Left ventricle myocardium inferior (tissue), 1 donor: ENCODE results near the gene VARS1. TPM values are rescaled to one million over a fixed set of nuclear protein-coding genes. Genes with fewer than 3 reads are reported as not detected.
"Not testable (repeated sequence)": the region's sequence is repeated elsewhere in the genome, so short reads cannot be mapped to it uniquely, and the experiment has no call there.

ENCODE experiments used
- DNase-seq: peaks from one replicate; pipeline ENCODE4 v3.0.0-alpha.2; 2020
- H3K27ac ChIP-seq: fragments of 200-600 bp; replicated peaks from 2 replicates; pipeline ENCODE4 v1.8.0; 2021
- H3K27me3 ChIP-seq: fragments of 200-600 bp; 2 replicates; pipeline ENCODE4 v1.8.0; 2021; ENCODE audit warnings: low read depth
- H3K36me3 ChIP-seq: fragments of 200-600 bp; 2 replicates; pipeline ENCODE4 v1.8.0; 2021
- H3K4me1 ChIP-seq: fragments of 200-600 bp; 2 replicates; pipeline ENCODE4 v1.8.0; 2021
- H3K4me3 ChIP-seq: fragments of 200-600 bp; 2 replicates; pipeline ENCODE4 v1.8.0; 2021; ENCODE audit warnings: mild to moderate bottlenecking, moderate library complexity
- H3K9me3 ChIP-seq: fragments of 200-600 bp; replicated peaks from 2 replicates; pipeline ENCODE4 v1.8.0; 2021
- intact Hi-C: fragments of 100-400 bp; cut with micrococcal nuclease; formaldehyde crosslinking; loops from one replicate; pipeline ENCODE4 v1.11.0; 2022
- long read RNA-seq: library from polyadenylated mRNA; unstranded; transcript quantifications from one replicate; pipeline ENCODE4 v2.0.0, GENCODE V29; 2021
- total RNA-seq: library from RNA; stranded (reverse); fragmentation: NEBNext Ultra II Directional; extraction: Animal tissue kit (Norgen Biotek cat#: 25700); gene quantifications from one replicate; pipeline ENCODE4 v1.2.1, GENCODE V29; 2021
- TF ChIP-seq, protein P1 (sequence below): fragments of 200-600 bp; IDR thresholded peaks from 2 replicates; pipeline ENCODE4 v1.8.0; 2021; ENCODE audit warnings: antibody characterized with exemption, mild to moderate bottlenecking, borderline replicate concordance
- donor health status: DM: no; HTN: yes; CAD: no; lungs with severe emphysema.

VARS1 gene
- total RNA-seq: 20.0 TPM
- long read RNA-seq, full-length matches to known transcripts: 14 of 80 reads
- long read RNA-seq, partial matches to known transcripts: 54 of 80 reads
- long read RNA-seq, other reads (novel, unspliced or antisense): 12 of 80 reads

GRCh38 chr6:31795616-31796298 lies at the start of gene VARS1:
Gene VARS1 (minus strand): TSS chr6:31795752. CDS start chr6:31795217, 535 bp downstream.
- TF ChIP-seq, protein P1, sequence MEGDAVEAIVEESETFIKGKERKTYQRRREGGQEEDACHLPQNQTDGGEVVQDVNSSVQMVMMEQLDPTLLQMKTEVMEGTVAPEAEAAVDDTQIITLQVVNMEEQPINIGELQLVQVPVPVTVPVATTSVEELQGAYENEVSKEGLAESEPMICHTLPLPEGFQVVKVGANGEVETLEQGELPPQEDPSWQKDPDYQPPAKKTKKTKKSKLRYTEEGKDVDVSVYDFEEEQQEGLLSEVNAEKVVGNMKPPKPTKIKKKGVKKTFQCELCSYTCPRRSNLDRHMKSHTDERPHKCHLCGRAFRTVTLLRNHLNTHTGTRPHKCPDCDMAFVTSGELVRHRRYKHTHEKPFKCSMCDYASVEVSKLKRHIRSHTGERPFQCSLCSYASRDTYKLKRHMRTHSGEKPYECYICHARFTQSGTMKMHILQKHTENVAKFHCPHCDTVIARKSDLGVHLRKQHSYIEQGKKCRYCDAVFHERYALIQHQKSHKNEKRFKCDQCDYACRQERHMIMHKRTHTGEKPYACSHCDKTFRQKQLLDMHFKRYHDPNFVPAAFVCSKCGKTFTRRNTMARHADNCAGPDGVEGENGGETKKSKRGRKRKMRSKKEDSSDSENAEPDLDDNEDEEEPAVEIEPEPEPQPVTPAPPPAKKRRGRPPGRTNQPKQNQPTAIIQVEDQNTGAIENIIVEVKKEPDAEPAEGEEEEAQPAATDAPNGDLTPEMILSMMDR: peak; percentile 90
- H3K9me3 ChIP-seq: no peaks in the 10 kb centered on the region
- intact Hi-C loops: no loop called here
- peaks cover 20% of the 10 kb centered on the region for H3K36me3 ChIP-seq
- H3K4me1 ChIP-seq: peaks cover 21% of the 10 kb centered on the region
- peak within 1 kb of the TSS; percentile 99 for H3K4me3 ChIP-seq
- peak within 1 kb of the TSS; percentile 99 for H3K27ac ChIP-seq
- no peaks in the 10 kb centered on the region for H3K27me3 ChIP-seq
- peak; percentile 94 for DNase-seq

- TF ChIP-seq, protein P1: no peak
- Histone ChIP-seq H3K36me3 (peaks cover 21% of the 10 kb centered on the region), H3K27ac (no peak overlapping the region), H3K9me3 (no peaks in the 10 kb centered on the region), H3K27me3 (no peaks in the 10 kb centered on the region), H3K4me3 (no peak overlapping the region), H3K4me1 (no peaks in the 10 kb centered on the region)
- intact Hi-C loops: no loop called here
- DNase-seq: no peak
Observed at GRCh38 chr6:31844507-31844906, 49.0 kb upstream of the VARS1 start.

GRCh38 chr6:31842053-31842452 lies 46.5 kb upstream of the VARS1 start:
- no peak overlapping the region for H3K27ac ChIP-seq
- intact Hi-C loops: no loop called here
- TF ChIP-seq, protein P1: no peak
- H3K36me3 ChIP-seq: peaks cover 46% of the 10 kb centered on the region
- no peaks in the 10 kb centered on the region for H3K27me3 ChIP-seq
- DNase-seq: no peak
- H3K9me3 ChIP-seq: no peaks in the 10 kb centered on the region
- peaks cover 20% of the 10 kb centered on the region for H3K4me1 ChIP-seq
- H3K4me3 ChIP-seq: no peak overlapping the region

DNA sequence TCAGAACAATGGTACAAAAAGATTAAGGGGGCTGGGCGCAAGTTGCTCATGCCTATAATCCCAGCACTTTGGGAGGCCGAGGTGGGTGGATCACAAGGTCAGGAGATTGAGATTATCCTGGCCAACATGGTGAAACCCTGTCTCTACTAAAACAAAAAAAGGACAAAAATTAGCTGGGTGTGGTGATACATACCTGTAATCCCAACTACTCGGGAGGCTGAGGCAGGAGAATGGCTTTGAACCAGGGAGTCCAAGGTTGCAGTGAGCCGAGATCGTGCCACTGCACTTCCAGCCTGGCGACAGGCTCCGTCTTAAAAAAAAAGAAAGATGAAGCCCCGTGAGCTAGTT lies 44.2 kb upstream of the VARS1 start:
- H3K27ac ChIP-seq, H3K9me3 ChIP-seq, DNase-seq, H3K27me3 ChIP-seq, H3K4me3 ChIP-seq, intact Hi-C loops: not testable (repeated sequence)
- Histone ChIP-seq H3K4me1 (peaks cover 43% of the 10 kb centered on the region), H3K36me3 (peaks cover 51% of the 10 kb centered on the region)

DNA sequence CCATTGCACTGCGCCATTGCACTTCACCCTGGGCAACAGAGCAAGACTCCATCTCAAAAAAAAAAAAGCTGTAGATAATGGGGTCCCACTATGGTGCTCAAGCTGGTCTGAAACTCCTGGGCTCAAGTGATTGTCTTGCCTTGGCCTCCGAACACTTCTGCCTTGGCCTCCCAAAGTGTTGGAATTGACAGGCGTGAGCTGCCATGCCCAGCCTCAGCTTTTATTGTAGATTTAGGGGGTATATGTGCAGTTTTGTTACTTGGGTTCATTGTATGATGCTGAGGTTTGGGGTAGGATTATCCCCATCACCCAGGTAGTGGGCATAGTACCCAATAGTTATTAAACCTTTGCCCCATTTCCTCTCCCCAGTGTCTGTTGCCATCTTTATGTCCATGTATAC lies 43.4 kb upstream of the VARS1 start:
- intact Hi-C loops: no loop called here
- Histone ChIP-seq H3K27me3 (no peaks in the 10 kb centered on the region), H3K9me3 (no peaks in the 10 kb centered on the region), H3K4me3 (no peak overlapping the region), H3K27ac (no peak overlapping the region), H3K36me3 (peaks cover 51% of the 10 kb centered on the region), H3K4me1 (peaks cover 47% of the 10 kb centered on the region)
- no peak for DNase-seq
- TF ChIP-seq, protein P1: no peak

DNA sequence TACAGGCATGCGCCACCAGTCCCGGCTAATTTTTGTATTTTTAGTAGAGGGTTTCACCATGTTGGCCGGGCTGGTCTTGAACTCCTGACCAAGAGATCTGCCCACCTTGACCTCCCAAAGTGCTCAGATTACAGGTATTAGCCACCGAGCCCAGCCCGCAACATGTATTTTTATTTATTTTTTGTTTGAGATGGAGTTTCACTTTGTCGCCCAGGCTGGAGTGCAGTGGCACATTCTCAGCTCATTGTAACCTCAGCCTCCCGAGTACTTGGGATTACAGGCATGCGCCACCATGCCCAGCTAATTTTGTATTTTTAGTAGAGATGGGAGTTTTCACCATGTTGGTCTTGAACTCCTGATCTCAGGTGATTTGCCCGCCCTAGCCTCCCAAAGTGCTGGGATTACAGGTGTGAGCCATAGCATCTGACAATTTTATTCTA lies 42.6 kb upstream of the VARS1 start:
- H3K9me3 ChIP-seq, DNase-seq, intact Hi-C loops, H3K27me3 ChIP-seq: not testable (repeated sequence)
- peaks cover 51% of the 10 kb centered on the region for H3K36me3 ChIP-seq
- peak overlapping the region; percentile 99 for H3K4me3 ChIP-seq
- H3K4me1 ChIP-seq: peaks cover 51% of the 10 kb centered on the region
- H3K27ac ChIP-seq: peak overlapping the region; percentile 97
